AG09319 (cell line): ENCODE results near the gene PCDH15.

ENCODE experiments used
- DNase-seq: peaks from one replicate; pipeline ENCODE4 v3.0.0-alpha.2; 2010; ENCODE audit warnings: low read depth; ENCODE audit errors: extremely low read depth
- TF ChIP-seq, protein P1 (sequence below): IDR thresholded peaks from 2 replicates; pipeline ENCODE4 v1.5.1; 2011; ENCODE audit warnings: low read depth, mild to moderate bottlenecking, inconsistent platforms, low read length, moderate library complexity

The PCDH15 gene

DNA sequence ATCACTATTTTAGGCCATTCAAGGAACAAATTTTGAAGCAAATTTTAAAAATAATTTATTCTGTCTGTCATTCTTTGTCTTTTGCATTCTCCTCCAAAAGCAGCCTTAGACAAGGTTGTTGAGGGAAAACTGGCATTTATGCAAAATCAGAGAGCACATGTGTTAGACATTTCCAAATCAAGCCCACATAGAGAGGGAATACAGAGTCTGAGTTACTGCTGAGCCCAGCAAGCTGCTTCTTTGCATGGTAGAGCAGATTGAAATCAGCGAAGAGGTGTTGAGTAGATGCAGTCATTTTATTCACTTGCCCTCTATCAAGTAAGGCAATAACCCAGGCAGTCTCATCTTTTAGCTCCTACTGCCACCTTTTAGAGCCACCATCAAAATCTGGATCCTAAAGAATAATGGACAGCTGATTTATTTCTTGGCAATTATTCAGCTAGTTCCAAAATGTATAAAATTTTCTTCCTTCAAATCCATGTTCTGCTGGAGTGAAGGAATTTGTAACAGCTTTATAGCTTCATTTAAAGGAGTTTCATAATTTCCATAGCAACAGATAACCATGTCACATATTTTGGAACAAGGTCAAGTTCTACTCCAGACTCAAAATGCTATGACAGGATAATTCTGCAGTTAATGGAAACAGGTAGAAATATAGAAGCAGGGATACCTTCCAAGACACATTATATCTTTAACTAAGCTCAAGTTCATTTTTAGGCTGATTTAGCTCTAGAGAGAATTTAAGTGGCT, 7.3 kb upstream of the PCDH15 start:
- TF ChIP-seq, protein P1, sequence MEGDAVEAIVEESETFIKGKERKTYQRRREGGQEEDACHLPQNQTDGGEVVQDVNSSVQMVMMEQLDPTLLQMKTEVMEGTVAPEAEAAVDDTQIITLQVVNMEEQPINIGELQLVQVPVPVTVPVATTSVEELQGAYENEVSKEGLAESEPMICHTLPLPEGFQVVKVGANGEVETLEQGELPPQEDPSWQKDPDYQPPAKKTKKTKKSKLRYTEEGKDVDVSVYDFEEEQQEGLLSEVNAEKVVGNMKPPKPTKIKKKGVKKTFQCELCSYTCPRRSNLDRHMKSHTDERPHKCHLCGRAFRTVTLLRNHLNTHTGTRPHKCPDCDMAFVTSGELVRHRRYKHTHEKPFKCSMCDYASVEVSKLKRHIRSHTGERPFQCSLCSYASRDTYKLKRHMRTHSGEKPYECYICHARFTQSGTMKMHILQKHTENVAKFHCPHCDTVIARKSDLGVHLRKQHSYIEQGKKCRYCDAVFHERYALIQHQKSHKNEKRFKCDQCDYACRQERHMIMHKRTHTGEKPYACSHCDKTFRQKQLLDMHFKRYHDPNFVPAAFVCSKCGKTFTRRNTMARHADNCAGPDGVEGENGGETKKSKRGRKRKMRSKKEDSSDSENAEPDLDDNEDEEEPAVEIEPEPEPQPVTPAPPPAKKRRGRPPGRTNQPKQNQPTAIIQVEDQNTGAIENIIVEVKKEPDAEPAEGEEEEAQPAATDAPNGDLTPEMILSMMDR = no peak
- no peak for DNase-seq

DNA sequence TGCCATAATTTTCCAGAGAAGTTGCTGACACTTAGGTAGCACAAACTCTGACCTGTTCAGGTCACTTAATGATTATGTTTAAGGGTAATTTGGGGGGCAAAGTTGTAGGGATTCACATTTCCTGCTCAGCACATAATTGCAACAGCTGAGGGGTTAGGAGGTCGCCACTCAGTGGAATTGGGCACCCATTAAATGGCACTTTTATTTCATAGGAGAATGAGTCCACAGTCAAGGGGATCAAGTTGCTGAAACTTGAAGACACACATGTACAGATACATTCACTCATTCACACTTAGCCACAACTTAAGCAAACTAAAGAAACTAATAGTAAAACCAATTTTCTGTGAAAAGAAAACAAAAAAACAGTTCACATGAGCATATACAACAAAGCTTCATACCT, 1.5 kb downstream of the PCDH15 start:
- DNase-seq = no peak
- TF ChIP-seq, protein P1 = no peak

DNA sequence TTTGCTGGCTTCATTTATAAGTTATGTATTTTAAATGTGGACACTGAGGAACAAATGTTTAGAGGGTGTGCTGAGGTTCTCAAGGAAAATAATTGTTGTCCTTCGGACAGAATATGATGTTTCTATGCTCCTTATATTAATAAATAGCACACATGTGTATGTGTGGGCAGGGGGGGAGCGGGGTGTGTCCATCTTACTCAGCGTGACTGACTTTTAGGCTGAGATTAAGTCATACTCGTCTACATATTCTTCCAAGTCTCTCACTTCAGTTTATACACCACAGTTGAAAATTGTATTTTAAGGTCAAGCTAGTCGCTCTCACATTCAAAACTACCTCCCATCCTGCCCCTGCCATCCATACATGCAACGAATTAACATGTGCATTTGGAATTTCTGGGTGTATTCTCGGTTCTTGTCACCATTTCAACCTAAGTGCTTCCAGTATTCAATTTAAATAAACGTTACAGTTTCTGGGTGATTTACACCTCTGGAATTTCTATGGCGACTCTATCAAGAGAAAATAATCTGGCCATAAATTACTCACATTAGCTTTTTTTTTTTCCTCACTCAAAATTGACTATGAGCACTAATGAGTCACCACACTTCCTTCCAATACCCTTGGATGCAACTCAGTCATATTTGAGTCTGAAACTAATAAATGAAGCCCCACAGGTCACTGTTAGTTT, 3.3 kb downstream of the PCDH15 start:
- no peak for DNase-seq
- TF ChIP-seq, protein P1 = no peak

DNA sequence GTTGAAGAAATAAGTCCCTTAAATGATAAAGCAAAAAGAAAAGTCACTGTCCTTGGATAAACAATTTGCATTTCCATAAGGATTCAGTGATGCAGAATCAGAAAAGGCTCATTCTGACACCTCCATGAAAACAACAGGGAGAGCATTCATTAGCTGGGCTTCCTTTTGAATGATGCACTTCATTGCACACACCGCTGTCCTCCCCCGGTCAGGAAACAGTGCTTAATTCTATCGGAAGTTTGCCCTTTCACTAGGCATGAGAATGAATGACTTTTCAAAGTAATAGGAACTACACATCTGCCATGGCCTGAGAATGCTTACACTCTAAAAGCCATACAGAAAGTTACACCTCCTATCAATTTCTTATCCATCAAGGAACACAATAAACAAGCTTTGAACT, 4.2 kb downstream of the PCDH15 start:
- no peak for DNase-seq
- TF ChIP-seq, protein P1 = no peak

DNA sequence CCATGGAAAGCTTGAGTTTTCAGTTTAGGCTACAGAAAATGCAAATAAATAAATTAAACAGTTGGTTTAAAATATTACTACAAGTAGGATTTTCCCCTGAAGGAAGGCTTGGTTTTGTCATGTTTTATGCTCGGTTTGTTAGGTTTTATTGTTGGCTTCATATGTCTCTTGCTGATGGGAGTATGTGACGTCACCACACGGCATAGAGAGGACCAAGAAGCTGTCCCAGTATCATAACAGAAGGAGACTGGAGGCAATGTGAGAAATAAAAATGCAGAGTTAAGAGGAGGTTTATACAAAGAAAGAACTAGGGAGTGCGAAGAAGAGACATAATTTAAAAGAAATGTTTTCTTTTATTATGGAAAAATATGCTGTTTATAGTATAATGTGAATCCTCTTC, 24.4 kb downstream of the PCDH15 start:
- no peak for DNase-seq
- TF ChIP-seq, protein P1 = no peak

DNA sequence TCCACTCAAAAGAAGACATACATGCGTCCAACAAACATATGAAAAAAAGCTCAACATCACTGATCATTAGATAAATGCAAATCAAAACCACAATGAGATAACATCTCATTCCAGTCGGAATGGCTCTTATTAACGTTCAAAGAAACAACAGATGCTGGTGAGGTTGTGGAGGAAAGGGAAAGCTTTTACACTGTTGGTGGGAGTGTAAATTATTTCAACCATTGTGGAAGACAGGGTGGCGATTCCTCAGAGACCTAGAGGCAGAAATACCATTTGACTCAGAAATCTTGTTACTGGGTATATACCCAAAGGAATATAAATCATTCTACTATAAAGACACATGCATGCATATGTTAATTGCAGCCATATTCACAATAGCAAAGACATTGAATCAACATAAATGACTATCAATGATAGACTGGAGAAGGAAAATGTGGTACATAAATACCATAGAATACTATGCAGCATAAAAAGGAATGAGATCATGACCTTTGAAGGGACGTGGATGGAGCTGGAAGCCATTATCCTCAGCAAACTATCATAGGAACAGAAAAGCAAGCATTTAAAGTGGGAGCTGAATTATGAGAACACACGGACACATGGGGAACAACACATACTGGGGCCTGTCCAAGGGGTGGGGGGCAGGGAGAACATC, 28.4 kb downstream of the PCDH15 start:
- DNase-seq = no peak
- TF ChIP-seq, protein P1 = no peak

DNA sequence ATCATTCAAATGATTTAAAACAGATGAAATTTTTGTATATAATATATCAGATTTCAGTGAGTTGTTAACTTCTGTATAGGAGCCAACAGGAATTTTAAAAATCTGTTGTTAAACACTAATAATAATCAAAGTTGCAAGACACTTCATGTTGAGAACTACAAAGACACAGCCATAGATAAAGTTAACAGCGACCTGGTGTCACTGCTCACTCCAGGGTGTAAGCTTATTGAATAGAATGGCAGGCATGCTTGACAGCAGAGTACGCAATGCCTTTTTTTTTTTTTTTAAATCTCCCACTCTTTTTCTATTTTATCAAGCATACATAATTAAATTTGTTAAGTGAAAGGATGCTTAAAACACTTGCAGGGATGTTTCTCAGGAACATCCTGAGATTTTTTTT, 32.0 kb downstream of the PCDH15 start:
- TF ChIP-seq, protein P1 = no peak
- DNase-seq = no peak
